HG03196 (cell line): ENCODE results near the gene PADI4.

Source experiments
- ATAC-seq: cut with Tn5 transposase; IDR thresholded peaks from one replicate; pipeline ENCODE4 v1.9.1; 2021; ENCODE audit not compliant: unreplicated experiment

PADI4 gene

GRCh38 chr1:17347769-17348592 lies 40.0 kb downstream of the PADI4 start:
- ATAC-seq: no peak

DNA sequence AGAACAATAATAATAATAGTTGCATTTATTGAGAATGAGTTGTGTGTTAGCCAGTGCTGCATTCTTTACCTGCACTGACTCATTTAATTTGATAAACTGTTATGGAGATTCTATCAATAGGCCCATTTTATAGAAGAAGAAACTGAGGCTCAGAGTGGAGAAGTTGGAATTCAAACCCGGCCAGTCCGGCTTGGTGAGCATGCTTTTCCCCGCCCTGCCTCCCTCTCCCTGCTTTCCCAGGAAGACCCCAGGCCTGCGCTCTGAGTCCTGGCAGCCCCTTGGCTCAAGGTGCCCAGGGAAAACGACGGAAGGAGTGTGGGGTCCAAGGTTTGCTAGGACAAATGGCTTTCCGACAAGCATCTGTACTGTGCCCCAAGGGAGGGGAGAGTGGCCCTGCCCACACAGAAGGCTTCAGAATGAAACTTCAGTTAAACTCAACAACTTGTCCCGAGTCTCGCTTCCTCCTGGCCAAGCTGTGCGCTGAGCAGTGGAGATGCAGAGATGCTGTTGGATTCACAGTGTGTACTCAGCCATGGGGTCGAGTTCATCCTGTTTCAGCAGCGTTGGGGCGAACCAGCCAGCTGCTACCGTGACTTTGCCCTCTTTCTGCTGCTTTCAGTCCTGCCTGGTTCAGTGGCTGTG lies 40.7 kb downstream of the PADI4 start:
- ATAC-seq: no peak

- ATAC-seq: no peak
These were observed 42.1 kb downstream of the PADI4 start for GRCh38 chr1:17350083-17350482.

DNA sequence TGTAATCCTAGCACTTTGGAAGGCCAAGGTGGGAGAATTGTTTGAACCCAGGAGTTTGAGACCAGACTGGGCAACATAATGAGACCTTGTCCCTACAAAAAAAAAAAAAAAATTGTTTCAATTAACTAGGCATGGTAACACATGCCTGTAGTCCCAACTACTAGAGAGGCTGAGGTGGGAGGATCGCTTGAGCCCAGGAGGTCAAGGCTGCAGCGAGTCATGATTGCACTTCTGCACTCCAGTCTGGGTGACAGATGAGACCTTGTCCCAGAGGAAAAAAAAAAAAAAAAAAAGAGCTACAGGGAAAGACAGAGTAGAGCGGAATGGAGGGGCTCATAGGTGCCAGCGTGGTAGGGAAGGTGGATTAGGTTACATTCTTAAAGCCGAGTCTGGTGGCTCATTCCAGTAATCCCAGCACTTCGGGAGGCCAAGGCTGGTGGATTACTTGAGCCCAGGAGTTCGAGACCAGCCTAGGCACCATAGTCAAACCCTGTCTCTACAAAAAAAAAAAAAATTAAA lies 43.0 kb downstream of the PADI4 start:
- no peak for ATAC-seq

- no peak for ATAC-seq
These were observed 43.8 kb downstream of the PADI4 start for GRCh38 chr1:17351598-17352324.

GRCh38 chr1:17352419-17352909 lies 44.5 kb downstream of the PADI4 start:
- no peak for ATAC-seq

DNA sequence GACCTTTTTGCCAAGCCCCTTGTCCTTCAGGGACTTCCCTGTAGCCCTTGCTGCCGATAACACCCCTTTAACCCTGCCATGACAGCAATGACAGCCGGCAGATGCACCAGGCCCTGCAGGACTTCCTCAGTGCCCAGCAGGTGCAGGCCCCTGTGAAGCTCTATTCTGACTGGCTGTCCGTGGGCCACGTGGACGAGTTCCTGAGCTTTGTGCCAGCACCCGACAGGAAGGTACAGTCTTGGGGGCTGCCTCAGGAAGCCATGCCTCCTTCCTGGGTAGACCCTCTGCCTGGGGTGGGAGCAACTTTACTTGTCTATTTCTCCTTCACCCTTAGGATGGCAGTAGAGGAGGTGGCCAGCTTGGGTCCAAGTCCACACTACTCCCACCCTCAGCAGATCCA lies 47.9 kb downstream of the PADI4 start:
- ATAC-seq: no peak

GRCh38 chr1:17356387-17357026 lies 48.5 kb downstream of the PADI4 start:
- ATAC-seq: no peak

GRCh38 chr1:17358557-17358956 lies 50.6 kb downstream of the PADI4 start:
- no peak for ATAC-seq

DNA sequence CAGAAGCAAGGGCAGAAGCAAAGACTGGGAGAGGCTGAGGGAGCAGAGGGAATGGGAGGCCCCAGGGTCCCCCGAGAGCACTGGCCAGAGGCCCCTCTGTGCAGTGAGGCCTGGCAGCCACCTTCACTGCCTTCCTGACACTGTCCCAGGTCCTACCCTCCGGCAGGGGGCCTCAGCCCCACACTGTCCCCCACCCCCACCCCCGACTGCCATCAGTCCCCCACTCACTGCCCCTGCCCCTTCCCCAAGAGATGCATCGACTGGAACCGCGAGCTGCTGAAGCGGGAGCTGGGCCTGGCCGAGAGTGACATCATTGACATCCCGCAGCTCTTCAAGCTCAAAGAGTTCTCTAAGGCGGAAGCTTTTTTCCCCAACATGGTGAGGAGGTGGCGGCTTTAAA lies 51.0 kb downstream of the PADI4 start:
- ATAC-seq: no peak

DNA sequence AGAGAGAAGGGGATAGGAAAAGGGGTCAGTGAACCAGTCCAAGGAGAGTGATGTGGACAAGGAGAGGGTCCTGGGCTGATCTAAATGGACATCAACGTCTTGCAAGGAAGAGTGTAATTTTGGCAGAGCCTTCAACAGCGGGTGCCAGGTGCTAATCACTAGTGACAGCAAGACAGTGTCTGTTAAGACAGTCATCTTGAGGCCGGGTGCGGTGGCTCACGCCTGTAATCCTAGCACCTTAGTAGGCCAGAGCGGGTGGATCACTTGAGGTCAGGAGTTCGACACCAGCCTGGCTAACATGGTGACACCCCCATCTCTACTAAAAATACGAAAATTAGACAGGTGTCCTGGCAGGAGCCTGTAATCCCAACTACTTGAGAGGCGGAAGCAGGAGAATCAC lies 51.8 kb downstream of the PADI4 start:
- ATAC-seq: no peak

- ATAC-seq: no peak
These were observed 52.4 kb downstream of the PADI4 start for GRCh38 chr1:17360272-17360956.

- no peak for ATAC-seq
These were observed 53.7 kb downstream of the PADI4 start for GRCh38 chr1:17361687-17362086.

GRCh38 chr1:17363351-17363750 lies 55.4 kb downstream of the PADI4 start:
- no peak for ATAC-seq

DNA sequence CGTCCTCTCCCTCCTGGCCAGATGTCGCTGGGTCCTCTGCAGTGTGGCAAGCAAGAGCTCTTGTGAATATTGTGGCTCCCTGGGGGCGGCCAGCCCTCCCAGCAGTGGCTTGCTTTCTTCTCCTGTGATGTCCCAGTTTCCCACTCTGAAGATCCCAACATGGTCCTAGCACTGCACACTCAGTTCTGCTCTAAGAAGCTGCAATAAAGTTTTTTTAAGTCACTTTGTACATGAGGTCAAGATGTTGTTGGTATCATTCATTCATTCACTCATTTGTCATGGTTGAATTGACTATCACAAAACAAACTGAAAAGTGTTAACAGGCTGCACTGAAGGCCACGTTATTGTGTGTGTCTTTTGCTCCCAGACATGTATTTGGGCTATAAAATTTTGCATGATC lies 55.8 kb downstream of the PADI4 start:
- ATAC-seq: no peak

DNA sequence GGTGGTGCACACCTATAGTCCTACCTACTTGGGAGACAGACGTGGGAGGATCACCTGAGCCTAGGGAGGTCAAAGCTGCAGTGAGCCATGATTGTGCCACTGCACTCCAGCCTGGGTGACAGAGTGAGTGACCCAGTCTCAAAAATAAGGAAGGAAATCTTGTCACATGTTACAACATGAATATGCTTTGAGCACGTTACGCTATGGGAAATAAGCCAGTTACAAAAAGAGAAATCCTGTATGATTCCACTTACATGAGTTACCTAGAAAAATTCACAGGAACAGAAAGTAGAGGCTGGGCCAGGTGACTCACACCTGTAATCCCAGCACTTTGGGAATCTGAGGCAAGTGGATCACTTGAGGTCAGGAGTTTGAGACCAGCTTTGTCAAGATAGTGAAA lies 57.3 kb downstream of the PADI4 start:
- no peak for ATAC-seq

DNA sequence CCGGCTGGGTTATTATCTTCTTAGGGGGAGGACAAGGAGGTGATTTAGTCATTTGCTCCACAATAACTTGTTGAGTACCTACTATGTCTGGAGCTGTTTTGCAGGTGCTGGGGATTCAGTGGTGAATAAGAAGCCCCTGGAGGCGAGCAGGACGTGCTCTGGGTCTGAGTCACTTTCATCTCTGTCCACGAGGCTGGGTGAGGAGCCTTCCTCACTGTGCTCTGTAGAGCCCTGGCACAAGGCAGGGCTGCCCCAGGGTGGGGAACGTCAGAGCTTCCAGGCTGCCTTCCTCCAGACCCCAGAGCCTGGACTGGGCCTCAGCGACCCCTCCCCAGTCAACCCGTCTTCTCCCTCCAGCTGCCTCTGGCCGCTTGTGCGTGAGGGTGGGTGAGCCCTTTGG lies 61.5 kb downstream of the PADI4 start:
- ATAC-seq: no peak

DNA sequence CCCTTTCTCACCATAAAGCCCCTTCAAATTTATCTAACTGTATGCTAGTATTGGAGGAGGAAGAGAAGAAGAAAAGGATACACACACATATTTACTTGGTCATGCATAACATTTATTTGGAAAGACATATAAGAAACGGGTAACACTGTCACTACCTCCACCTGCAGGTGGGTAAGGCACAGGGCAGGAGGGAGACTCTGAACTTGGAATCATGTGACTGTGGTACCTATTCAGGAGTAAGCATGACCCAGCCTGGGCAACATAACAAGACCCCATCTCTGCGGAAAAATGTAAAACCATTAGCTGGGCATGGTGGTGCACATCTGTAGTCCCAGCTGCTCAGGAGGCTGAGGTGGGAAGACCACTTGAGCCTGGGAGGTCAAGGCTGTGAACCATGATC lies 62.6 kb downstream of the PADI4 start:
- ATAC-seq: no peak

DNA sequence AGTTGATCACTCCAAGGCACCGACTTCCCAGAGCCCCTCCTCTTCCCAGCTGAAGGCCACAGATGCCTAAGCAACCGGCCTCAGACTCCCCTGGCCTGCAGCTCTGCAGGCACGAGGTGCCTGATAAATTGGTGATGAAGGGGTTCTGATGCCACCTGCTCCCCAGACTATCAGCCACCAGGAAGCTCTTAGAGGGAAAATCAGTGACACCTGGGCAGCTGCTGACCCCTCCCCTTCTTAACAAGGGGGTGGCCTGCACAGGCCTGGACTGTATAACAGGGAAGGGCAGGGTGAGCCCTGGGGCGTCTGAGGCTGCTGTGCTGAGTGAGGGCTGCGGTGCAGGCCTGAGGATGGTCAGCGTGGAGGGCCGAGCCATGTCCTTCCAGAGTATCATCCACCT lies 63.9 kb downstream of the PADI4 start, which contains the start of gene PADI6:
TSS of gene PADI6 (plus strand) at position 301 of the 400 bp plus-strand sequence. CDS start at position 351, 50 bp downstream.
- no peak for ATAC-seq

DNA sequence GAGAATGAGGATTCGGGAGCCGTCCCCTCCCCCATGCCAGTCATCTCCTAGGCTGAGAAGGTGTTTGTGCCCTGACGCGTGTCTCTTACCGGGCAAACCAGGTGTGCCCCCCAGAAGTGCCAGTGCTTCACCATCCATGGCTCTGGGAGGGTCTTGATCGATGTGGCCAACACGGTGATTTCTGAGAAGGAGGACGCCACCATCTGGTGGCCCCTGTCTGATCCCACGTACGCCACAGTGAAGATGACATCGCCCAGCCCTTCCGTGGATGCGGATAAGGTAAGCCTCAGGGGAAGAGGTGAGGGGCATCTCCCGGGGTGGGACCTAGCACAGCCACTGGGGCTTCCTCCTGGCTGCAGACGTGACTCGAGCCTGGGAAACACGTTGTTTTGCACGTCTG lies 65.0 kb downstream of the PADI4 start:
- no peak for ATAC-seq
